Measurements from ENCODE around the gene TUSC2.
"Not testable (repeated sequence)": the region's sequence is repeated elsewhere in the genome, so short reads cannot be mapped to it uniquely, and the experiment has no call there.

Gene TUSC2

DNA sequence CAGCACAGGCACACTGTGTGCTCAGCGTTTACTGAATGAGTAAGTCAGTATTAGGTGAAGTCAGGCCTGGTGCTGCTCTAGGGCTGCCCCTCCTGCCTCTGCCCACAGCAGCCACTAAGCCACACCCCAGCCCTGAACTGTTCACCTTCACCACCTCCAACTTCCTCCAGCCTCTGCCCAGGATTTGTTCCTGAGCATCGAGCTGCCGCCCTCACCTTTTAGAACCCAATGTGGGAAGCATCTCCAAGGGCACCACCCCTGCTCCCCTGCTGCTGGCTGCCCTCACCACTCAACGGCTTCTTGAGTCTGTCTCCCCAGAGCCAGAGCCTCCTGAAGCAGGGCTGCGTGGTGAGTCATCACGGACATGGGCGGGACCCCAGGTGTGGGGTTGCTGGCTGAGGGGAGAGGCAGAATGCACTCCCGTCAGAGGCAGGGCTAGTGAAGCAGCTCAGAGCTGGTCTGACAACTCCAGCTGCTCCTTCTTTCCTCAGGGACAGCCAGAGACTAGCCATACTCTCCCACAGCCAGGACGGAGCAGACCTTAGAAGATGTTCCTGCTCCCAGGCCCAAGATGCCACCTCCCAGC is 11.3 kb downstream of the TUSC2 start:
- DNase-seq = peak; percentile 52 to 63

DNA sequence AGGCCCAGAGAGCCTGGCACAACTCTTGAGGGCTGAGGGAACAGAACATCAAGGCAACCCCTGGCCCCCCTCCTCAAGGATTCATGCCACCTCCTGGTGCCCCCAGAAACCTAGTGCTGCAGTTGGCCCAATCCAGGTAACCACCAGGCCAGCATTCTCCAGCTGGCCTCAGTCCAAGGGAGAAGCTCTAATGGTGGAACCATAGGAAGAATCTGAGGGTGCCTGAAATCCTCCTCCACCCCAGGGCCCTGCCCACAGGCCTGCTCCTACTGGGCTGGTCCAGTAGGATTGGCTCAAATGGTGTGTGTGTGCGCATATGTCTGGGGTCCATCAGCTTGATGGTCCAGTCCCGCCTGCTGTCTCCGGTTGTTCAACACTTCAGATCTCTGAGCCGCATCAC is 13.2 kb downstream of the TUSC2 start:
- DNase-seq = no peak

DNA sequence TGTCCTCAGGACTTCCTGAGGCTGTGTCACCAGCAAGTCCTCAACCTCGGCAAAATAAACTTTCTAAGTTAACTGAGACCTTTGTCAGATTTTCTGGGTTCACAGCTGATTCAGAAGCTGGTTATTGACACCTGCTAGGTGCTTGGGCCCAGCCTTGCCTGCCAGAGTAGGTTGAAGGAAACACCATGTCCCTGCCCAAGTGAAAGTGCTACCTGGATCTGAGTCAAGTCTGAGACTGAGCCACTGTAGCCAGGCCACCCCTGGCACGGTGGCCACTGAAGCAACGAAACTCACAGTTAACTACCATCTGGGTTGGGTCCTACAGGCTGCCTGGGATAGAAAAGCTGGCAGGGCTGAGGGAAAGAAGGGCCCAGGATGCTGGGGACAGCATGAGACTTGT is 13.7 kb downstream of the TUSC2 start:
- no peak for DNase-seq

DNA sequence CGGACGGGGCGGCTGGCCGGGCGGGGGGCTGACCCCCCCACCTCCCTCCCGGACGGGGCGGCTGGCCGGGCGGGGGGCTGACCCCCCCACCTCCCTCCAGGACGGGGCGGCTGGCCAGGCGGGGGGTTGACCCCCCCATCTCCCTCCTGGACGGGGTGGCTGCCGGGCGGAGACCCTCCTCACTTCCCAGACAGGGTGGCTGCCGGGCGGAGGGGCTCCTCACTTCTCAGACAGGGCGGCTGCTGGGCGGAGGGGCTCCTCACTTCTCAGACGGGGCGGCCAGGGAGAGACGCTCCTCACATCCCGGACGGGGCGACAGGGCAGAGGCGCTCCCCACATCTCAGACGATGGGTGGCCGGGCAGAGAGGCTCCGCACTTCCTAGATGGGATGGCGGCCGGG is 16.0 kb downstream of the TUSC2 start:
- DNase-seq = not testable (repeated sequence)

DNA sequence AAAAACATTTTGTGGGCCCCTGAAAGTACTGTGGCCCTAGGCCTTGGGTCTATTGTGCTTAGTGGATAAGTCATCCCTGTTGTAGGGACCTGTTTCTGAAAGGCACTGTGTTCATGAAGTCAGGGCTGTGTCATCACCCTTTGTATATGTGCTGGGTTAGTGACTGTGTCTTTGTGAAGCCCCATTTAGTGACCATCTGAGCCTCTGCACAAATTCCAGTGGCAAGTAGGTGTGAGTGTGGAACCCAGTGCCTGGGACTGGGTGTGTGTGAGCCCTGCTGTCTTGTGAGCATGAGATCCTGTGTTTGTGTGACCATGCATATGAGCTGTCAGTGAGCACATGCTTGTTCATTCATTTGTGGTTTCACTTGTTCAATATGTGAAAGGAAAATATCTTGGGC is 23.4 kb downstream of the TUSC2 start:
- DNase-seq = no peak

DNA sequence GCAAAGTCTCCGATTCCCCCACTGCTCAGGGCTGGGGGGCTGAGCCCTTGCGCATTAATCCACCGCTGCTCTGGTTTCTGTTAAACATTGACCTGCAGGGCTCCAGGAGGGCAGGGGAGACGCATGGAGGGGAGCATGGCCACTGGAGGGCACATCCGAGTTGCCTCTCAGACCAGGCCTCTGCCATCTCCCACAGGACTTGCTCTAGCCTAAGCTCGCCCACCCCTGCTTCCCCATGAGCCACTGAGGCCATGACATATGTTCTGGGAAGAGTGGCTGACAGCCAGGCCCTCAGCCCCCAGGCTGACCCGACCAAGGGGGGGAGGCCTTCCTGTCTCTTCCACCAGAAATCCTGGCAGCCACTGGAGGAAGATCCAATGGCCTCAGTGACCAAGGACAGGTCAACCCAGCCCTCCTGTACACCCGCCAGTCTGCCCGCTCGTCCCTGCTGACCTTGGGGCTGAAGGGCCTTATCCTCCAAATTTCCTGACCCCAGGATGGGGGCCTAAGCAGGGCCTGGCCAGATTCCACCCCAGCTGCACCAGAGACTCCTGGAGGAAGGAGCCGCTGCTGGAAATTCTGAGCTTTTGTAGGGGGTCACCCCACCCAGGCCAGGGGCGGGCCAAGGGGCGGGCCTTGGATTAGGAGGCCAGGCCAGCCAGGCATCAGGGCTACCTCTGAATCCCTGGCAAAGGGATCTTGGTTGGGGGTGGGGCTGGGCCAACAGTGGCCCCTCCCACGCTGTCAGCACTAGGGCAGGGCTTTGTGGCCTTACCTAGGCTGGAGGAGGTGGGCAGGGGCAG is 24.8 kb downstream of the TUSC2 start, which contains the start of gene HYAL1:
TSS of gene HYAL1 (minus strand) at position 562 of the 803 bp plus-strand sequence. CDS start 618 bp downstream, outside the sequence.
- no peak for DNase-seq

DNA sequence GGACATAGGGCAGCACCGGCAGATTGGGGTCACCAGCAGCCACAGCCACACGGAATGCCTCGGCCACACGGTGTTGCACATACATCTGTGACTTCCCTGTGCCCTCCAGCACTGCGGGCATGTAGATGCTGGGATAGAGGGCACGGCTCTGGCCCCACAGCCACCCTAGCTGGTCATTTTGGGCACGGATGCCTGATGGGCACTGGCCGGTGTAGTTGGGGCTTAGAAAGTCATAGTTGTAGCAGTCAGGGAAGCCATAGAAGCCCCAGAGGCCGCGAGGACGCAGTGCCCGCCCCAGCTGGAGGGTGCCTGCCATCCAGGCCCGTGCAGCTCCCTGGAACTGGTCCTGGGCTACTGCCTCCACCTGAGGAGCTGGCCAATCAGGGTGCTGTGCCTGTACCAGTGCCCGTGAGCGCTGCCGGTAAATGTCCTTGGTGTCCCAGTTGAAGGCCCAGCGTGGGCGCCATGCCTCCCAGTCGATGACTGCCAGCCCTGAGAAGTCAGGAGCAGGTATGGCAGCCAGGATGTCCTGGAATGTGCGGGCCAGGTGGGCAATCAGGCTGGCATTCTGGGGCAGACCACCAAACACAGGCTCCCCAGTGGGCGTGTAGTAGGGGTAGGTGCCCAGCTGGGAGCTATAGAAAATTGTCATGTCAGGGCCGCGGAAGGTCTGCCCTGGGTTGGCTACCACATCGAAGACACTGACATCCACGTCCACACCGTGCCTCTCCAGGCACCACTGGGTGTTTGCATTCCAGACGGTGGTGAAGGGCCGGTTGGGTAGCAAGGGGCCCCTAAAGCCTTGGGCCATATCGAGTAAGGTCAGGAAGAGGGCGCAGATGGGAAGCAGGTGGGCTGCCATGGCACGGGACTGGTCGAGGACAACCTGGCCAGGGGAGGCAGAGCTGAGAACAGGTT is 25.7 kb downstream of the TUSC2 start:
- no peak for DNase-seq

DNA sequence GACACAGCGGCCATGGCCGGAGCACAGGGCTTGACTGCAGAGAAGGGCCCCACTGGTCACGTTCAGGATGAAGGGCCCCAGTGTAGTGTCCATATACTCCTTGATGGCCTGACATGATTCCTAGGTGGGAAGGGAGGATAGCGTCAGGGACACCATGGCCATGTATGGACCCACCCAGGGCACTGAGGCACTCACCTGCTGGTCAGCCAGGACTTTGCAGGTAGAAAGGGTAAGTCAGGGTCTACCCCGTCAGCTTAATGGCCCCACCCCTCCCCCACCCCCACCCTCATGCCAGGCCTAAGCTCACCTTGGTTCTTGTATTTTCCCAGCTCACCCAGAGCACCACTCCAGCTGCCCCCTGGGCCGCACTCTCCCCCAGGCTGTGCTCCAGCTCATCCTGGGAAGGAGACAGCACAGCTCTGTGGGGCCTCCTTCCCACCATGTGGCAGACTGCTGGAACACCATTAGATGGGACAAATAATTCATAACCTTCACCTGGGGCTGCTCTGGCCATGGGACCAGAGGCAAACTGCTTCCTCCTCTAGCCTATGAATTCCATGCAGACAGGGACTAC is 27.3 kb downstream of the TUSC2 start:
- DNase-seq = no peak

DNA sequence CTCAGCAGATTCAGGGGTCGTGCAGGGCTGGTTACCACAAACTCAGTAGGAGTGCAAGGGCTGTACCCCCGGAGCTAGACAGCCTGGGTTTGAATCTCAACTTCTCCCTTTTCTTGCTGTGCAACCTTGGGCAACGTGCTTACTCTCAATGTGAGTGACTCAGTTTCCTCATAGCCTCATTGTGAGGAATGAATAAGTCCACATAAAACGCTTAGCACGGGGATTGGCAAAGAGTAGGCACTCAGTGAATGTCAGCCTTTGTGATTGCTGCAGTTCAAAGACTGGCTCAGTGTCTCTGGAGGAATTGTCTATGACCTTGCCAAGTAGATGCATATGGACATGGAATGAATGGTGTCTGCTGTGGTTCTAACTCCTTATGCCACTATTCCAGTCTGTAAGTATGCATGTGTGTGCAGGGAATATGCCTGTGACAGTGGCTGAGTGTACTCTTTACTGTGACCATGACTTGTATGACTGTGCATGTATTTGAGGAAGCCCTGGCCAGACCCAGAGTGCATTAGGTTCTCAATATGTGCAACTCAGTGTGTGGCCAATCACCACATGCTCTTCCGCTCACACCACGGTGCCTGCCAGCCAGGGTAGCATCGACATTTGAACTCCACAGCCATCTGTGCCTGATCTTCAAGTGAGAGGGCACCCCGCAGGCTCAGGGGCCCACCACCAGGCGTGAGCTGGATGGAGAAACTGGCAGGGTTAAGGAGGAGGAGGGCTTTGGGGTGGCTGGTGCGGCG is 27.9 kb downstream of the TUSC2 start:
- no peak for DNase-seq

DNA sequence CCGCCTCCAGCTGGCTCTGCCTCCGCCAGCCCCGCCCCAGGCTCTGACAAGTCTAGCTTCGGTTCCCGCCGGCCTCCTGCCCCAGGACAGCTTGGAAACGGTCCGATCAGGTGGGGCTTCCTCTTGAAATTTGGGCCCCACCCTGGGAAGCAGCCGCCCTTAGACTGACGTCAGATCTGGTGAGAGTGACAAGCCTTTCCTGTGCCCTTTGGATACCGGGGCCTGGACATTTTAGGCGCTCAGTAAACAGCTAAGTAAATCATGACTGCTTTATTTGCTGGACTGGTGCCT is 28.4 kb downstream of the TUSC2 start:
- no peak for DNase-seq

DNA sequence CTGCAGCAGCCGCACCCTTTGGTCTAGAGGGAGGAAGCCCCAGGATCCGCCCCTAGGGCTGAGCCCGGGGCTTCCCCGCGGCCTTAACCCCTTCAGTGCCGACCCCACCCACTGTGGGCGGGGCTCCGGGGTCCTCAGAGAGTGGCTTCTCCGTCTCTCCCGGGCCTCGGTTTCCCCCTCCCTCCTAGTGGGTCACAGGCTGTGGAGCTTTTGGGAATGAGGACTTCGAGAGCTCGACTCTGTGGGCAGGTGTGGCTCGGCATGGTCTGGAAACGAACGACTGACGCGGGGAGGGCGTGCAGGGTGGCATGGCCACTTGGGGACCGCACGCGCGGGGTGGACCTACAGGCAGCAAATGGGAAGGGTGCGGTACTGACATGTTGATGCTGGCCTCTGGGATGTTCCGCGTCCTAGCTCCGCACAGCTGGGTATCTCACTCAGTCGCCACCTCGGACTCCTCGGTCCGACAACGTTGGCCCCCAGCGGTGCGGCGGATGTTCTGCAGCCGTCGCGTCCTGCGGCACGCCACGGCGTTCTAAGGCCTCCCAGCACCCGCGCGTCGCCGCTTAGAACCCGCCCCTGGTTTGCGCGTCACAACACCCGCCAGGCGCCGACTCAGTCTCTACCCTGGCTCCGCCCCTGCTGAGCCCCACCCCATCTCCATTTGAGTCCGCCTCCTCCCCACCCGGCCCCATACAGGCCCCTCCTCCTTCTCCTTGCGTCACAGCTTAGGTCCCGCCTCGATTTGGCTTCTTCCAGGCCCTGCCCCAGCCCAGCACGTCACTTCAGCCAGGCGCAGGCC is 29.0 kb downstream of the TUSC2 start, which contains the start of the genes HYAL3 and NAA80:
TSS of gene HYAL3 (minus strand) at position 570 of the 802 bp plus-strand sequence. CDS start 3,803 bp downstream, outside the sequence.
TSS of gene NAA80 (minus strand) at position 570 of the 802 bp plus-strand sequence. CDS start 1,942 bp downstream, outside the sequence.
- DNase-seq = peak; percentile 99 to 100

DNA sequence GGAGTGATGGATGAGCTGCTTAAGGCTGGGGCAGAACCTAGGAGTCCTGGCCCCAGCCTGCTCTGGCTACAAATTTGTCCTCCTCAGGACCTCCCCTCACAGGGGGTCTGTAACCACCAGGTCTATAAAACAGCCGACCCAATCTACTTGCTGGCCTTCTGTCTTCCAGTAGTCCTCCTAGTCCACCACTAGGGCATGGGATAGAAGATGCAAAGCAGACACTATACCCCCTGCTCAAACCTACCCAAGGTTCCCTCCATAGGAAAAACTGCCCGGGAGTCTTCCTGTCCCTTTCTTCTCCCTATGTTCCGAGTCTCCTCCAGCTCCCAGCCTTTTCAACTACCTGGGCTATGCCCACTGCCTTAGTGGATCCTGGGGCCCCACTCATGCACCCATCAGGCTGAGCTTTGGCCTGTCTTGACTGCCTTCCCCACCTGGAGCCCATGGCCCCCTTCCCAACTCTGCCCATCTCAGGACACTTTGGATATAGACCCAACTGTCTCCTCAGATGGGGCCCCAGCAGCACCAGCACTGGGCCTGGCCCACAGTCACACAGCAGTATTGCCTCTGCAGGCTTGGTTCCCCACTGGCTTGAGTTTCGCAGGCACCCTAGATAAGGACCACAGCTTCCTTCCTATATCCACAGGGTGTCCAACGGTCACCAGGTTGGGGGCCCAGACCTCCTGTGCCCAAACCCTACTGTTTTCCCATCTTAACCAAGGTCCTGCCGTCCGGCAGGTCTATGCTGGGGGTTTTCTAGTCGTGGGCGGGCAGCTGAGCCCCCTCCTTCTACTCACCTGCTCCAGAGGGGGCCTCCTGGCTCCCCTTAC is 29.9 kb downstream of the TUSC2 start:
- no peak for DNase-seq

DNA sequence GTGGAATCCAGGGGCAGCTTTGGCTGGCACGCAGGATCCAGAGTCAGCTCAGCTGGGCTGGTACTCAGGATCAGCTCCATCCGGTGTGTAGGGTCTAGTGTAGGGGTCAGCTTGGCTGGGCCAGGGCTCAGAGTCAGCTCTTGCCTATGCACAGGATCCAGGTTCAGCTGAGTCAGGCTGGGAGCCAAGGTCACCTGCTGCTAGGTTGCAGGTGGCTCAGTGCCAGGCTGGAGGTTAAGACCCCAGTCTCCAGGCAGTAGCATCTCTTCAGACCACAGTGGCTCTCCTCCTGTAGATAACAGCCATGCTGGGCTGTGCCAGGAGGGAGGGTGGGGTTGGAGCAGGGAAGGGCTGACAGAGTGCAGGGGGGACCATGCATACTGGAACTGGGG is 30.6 kb downstream of the TUSC2 start:
- no peak for DNase-seq

DNA sequence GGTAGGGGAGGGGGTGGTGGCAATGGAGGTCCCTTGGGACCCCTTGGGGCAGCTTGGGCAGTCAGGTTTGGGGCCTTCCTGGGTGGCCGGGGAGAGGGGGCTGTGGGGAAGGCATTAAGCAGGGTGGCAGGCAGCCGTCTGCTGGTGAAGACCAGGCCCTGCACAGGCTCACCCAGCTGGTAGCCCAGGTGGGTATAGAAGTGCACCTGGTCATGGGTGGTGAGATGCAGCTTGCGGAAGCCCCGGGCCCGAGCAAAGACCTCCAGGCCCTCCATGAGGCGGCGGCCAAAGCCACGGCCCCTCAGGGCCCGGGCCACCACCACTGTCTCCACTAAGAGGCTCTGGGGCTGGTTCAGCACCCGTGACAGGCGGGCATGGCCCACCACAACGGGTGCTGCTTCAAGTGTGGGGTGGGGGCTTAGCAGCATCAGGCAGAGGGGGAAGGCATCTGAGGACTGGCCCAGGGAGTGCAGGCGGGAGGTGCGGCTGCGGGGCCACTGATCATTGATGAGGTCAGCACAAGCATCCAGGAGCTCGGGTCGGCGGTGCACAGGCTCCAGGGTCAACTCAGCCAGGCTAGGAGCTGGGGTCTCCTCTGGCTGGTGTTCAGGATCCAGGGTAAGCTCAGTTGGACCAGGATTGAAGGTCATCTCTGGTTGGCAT is 31.2 kb downstream of the TUSC2 start:
- no peak for DNase-seq

DNA sequence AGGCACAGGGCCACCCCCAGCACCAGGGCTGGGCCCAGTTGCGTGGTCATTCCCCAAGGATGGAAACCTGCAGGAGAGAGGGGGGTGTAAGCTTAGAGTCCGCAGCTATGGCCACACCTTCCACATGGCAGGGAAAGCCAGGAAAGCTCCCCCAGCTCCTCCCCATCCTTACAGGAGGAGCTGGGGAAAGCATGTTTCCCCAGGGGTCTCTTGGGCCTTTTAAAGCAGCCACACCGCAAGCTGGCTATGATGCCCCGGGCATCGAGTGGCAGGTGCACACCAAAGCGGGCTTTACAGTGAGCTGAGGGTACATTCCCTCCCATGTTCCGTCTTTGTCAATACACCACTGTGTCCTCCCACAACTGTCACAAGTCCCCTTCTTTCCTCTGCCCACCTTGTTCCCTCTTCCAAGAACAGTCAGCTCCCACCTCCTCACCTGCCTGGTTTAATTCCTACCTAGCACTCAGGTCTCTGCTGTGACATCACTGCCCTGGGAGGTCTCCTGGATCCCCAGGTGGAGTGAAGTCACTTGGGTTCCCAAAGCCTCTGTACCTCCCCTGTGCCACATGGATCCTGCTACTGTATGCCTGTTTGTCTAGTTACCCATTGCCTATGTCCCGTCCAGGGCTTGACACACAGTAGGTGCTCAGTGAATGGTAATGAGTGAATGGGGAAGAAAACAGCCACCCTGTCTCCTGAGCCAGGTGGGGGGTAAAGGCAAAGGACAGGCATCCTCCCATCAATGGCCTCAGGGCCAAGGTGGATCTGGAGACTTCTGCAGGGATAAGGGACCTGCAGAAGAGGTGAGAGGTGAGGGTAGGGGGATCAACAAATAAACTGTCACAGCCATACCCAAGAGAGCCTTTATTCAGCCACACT is 32.2 kb downstream of the TUSC2 start:
- DNase-seq = no peak

DNA sequence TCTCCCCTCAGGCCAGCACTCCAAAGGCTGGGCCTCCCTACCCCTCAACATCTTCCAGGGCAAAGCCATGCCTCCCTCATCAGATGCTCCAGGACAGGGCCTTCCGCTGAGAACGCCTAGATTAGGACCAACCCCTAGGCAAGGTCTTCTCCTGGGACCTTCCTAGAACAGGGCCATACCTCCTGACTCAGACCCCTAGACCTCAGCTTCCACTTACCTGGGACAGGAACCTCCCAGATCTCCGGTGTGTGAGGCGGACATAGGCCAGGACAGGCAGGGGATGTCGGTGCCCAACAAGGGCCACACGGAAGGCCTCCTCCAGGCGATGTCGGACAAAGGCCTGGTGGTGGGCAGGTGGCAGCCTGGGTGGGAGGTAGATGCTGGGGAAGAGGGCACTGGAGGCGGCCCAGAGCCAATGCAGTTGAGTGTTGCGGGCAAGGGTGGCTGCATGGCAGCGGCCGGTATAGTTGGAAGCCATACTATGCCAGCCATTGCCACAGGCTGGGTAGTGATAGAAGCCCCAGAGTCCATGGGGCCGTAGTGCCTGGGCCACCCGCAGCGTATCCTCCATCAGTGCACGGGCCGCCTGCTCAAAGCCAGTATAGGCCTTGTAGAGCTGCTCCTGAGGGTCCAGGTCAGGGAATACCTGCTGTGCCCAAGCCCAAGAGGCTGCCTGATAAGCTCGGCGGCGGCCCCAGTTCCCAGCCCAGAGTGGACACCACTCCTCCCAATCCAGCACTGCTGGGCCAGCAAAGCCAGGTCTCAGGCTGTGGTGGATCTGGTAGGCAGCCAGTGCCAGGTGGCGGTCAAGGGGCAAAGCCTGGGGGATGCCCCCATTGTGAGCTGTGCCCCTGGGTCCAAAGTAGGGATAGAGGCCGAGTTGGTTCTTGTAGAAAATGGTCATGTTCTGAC is 33.3 kb downstream of the TUSC2 start:
- no peak for DNase-seq

DNA sequence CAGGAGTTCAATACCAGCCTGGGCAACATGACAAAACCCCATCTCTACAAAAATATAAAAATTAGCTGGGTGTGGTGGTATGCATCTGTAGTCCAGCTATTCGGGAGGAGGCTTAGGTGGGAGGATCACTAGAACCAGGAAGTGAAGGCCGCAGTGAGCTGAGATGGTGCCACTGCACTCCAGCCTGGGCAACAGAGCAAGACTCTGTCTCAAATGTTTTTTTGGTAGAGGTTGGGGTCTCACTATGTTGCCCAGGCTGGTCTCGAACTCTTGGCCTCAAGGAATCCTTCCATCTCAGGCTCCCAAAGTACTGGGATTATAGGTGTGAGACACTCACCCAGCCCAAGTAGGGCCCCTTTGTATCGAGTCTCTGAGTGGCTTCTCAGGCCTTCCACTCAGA is 33.9 kb downstream of the TUSC2 start:
- DNase-seq = no peak

Measured in stimulated activated CD4-positive, alpha-beta T cell treated with anti-CD3 and anti-CD28 coated beads, Interleukin-2, amount 100 ng/mL, for 24 hours (primary cell).